Glutamatergic neuron (in vitro differentiated cells): ENCODE data around the gene CLK1. TPM values are rescaled to one million over a fixed set of nuclear protein-coding genes. Genes with fewer than 3 reads are reported as not detected.
"Not testable (repeated sequence)": the region's sequence is repeated elsewhere in the genome, so short reads cannot be mapped to it uniquely, and the experiment has no call there.

Experiments
- DNase-seq: peaks from one replicate; pipeline ENCODE4 v3.0.0; 2022
- H3K27ac Mint-ChIP-seq: one replicate; pipeline ENCODE4 v1.8.0; 2020; ENCODE audit warnings: mild to moderate bottlenecking, mixed read lengths, inconsistent platforms; ENCODE audit not compliant: unreplicated experiment
- H3K27me3 Mint-ChIP-seq: one replicate; pipeline ENCODE4 v1.8.0; 2020; ENCODE audit warnings: mild to moderate bottlenecking, moderate library complexity, mixed read lengths, inconsistent platforms; ENCODE audit not compliant: unreplicated experiment
- H3K36me3 Mint-ChIP-seq: one replicate; pipeline ENCODE4 v1.8.0; 2020; ENCODE audit warnings: mild to moderate bottlenecking, mixed read lengths, inconsistent platforms; ENCODE audit not compliant: unreplicated experiment
- H3K4me1 Mint-ChIP-seq: one replicate; pipeline ENCODE4 v1.8.0; 2020; ENCODE audit warnings: mild to moderate bottlenecking, low read depth, mixed read lengths, inconsistent platforms; ENCODE audit not compliant: unreplicated experiment
- H3K4me3 Mint-ChIP-seq: one replicate; pipeline ENCODE4 v1.8.0; 2020; ENCODE audit warnings: mild to moderate bottlenecking, mixed read lengths, inconsistent platforms; ENCODE audit not compliant: unreplicated experiment
- H3K9me3 Mint-ChIP-seq: one replicate; pipeline ENCODE4 v1.8.0; 2020; ENCODE audit warnings: mild to moderate bottlenecking, moderate library complexity, mixed read lengths, inconsistent platforms; ENCODE audit not compliant: unreplicated experiment
- CTCF ChIP-seq: fragments of 200-600 bp; sonication (generic); IDR thresholded peaks from one replicate; pipeline ENCODE4 v1.5.0; 2021; ENCODE audit not compliant: partially characterized antibody, unreplicated experiment
- total RNA-seq: library from RNA; stranded (reverse); fragmentation: NEBNext Ultra II Directional; extraction: Animal tissue kit (Norgen Biotek cat#: 25700); gene quantifications from one replicate; pipeline ENCODE4 v1.2.1, GENCODE V29; 2021; ENCODE audit not compliant: unreplicated experiment

Gene CLK1
- total RNA-seq, 1 donor from 2014 or later: 141 TPM

- Mint-ChIP-seq H3K4me1 (no peaks in the 10 kb centered on the region), H3K4me3 (no peak overlapping the region), H3K27ac (no peak overlapping the region), H3K27me3 (no peaks in the 10 kb centered on the region), H3K9me3 (no peaks in the 10 kb centered on the region), H3K36me3 (no peaks in the 10 kb centered on the region)
- DNase-seq: no peak
- TF ChIP-seq CTCF: no peak
Observed at GRCh38 chr2:200829258-200829655, 35.2 kb downstream of the CLK1 start.

GRCh38 chr2:200828572-200829257 is 35.7 kb downstream of the CLK1 start:
- H3K27ac Mint-ChIP-seq: no peak overlapping the region
- no peaks in the 10 kb centered on the region for H3K9me3 Mint-ChIP-seq
- DNase-seq: no peak
- no peaks in the 10 kb centered on the region for H3K36me3 Mint-ChIP-seq
- no peak overlapping the region for H3K4me3 Mint-ChIP-seq
- no peaks in the 10 kb centered on the region for H3K27me3 Mint-ChIP-seq
- no peaks in the 10 kb centered on the region for H3K4me1 Mint-ChIP-seq
- TF ChIP-seq CTCF: no peak

- no peak for DNase-seq
- no peak overlapping the region for H3K4me3 Mint-ChIP-seq
- no peaks in the 10 kb centered on the region for H3K27me3 Mint-ChIP-seq
- no peak for TF ChIP-seq CTCF
- no peak overlapping the region for H3K27ac Mint-ChIP-seq
- no peaks in the 10 kb centered on the region for H3K9me3 Mint-ChIP-seq
- no peaks in the 10 kb centered on the region for H3K36me3 Mint-ChIP-seq
- H3K4me1 Mint-ChIP-seq: no peaks in the 10 kb centered on the region
Observed at GRCh38 chr2:200828104-200828503, 36.4 kb downstream of the CLK1 start.

- no peak overlapping the region for H3K4me3 Mint-ChIP-seq
- H3K9me3 Mint-ChIP-seq: no peaks in the 10 kb centered on the region
- TF ChIP-seq CTCF: no peak
- H3K27ac Mint-ChIP-seq: no peak overlapping the region
- peaks cover 5% of the 10 kb centered on the region for H3K36me3 Mint-ChIP-seq
- no peaks in the 10 kb centered on the region for H3K4me1 Mint-ChIP-seq
- DNase-seq: no peak
- H3K27me3 Mint-ChIP-seq: no peaks in the 10 kb centered on the region
Observed at GRCh38 chr2:200821686-200822245, 42.7 kb downstream of the CLK1 start.

- no peaks in the 10 kb centered on the region for H3K4me1 Mint-ChIP-seq
Observed at GRCh38 chr2:200820573-200821234, 43.8 kb downstream of the CLK1 start.

GRCh38 chr2:200818732-200819131 is 45.7 kb downstream of the CLK1 start:
- not testable (repeated sequence) for H3K4me3 Mint-ChIP-seq, H3K36me3 Mint-ChIP-seq, H3K4me1 Mint-ChIP-seq, H3K27ac Mint-ChIP-seq, H3K9me3 Mint-ChIP-seq, H3K27me3 Mint-ChIP-seq, DNase-seq

More at GRCh38 chr2:200820573-200821234, 43.8 kb downstream of the CLK1 start:
- Mint-ChIP-seq H3K27ac (no peak overlapping the region), H3K9me3 (no peaks in the 10 kb centered on the region), H3K27me3 (no peaks in the 10 kb centered on the region), H3K36me3 (peaks cover 5% of the 10 kb centered on the region), H3K4me3 (no peak overlapping the region)
- no peak for DNase-seq
- no peak for TF ChIP-seq CTCF
